NCI-H1436 treated with DMSO at 0.1 percent for 48 hours (cell line): ENCODE results near the gene GLI1.
"Not testable (repeated sequence)": the region's sequence is repeated elsewhere in the genome, so short reads cannot be mapped to it uniquely, and the experiment has no call there.

ENCODE experiments used
- DNase-seq: peaks from one replicate; lab custom pipeline; 2025; lab: John Stamatoyannopoulos, UW

Gene GLI1

DNA sequence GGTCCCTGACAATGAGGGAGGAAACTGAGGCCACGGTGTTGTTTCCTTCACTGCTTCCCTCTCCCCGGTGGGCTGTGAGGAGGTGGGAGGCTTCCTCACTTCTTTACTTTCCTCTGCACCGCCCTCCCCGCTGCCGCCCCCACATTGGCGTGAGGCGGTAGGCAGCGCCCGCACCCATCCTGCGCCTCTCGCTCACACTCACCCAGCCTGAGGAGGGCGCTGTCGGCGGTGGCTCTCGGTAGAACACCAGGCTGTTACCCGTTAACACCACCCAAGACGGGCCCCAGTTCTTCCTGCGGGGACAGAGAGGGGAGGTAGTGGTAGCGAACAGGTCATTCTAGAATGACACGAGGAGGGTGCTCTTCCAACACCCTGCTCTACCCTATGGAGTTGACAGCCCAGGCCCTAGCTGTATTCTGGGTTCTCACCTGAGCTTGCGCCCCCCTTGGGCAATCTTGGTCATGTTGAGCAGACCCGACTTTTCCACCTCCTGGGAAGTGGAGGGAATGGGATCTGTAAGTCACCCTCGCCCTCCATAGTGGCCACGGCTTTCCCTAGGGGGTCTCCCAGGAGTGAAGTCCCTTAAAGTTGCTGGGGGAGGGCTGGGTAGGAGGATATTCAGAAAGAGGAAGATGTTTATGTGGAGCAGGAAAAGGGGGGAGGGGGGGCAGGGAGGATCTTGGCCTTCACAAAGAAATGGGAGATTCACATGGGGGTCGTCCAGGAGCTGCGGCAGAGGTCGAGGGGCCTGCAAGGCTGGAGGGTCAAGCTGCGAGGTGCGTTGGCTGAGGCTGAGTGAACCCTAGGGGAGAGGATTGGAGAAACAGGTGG lies 16.8 kb downstream of the GLI1 start:
- DNase-seq, result no peak

DNA sequence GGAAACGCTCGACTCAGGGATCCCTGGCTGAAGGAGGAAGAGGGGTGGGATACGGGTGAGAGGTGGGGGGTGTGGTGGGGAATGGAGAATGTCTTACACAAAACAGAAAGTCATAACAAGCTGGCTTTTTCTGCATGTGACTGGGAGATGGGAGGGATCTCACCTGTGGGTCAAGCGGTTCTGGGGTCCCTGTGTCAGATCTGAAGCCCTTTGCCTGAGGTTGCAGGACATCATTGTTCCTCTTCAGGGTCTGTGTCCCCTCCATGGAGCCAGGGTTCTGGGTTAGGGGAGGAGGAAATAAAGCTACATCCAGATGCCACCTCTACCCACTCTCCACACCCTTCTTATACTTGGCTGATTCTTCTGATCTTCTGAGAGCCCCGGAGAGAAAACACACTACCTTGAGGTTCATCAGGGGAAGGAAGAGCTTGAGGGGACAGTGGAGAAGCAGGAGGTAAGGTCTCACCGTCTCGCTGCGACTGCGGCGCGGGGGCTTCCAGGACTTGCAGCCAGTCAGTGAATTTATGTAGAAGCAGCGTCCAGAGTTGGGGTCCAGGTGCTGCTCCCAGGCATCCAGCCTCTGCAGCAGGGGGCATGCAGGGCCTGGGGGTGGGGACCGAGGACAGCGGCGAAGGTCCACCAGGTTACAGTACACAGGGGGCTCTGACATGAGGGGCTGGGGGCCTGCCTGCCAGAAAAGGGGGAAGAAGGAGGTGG lies 17.6 kb downstream of the GLI1 start:
- no peak for DNase-seq

DNA sequence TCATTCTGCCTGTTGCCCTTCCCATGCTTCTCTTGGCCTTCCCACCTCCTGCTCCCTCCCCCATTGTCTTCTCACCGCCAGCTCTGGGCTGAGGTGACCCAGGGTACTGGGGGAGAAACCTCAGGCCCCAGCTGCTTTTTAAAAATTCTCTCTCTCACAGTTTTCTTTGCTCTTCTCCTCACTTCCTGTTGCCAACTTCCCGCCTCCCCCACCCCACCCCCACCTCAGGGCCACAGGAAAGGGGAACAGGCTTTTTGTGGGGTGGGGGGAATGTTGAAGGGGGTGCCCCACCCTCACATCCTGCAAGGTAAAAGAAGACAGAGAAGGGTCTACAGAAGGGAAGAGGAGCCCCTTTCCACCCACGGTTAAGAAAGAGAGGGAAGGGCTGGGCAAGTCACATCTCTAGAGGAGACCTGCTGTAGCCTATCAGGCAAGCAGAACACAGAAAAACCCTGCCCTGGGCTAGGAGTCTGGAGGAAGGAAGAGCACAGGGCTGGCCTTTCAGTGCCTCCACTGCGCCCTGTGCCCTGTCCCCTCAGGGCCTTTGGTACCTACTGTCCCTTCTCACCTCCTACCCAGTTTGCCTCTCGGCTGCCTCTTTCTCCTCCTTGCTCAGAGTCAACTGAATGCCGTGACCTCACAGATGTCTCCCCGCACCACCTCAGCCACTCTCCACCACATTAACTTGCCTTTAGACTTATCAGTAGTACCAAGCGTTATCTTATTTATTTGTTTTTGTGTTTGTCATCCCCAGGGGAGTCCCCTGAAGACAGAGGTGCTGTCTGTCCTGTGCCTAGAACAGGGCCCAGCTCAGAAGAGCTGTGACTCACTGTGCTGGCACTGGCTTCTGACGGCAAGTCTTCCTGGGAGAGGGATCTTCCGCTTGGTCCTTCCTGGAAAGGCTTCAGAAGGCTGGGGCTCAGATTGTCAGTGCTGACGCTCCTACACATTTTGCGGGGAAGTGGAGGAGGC lies 18.4 kb downstream of the GLI1 start:
- DNase-seq, result no peak

DNA sequence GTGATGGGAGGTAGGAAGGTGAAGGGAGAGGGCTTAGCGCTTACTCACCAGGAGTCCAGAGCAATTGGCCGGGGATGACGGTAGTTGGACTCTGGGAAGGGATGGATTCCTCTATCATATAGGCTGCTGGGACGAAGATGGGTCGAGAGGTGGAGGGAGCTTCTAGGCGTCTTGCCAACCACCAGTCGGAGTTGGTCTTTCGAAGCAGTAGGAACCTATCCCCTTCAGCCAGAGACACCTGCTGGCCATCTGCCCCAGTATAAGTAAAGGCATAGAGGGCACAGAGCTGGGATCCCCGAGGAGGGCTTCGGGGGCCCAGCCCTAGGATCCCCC lies 19.4 kb downstream of the GLI1 start:
- DNase-seq, result no peak

DNA sequence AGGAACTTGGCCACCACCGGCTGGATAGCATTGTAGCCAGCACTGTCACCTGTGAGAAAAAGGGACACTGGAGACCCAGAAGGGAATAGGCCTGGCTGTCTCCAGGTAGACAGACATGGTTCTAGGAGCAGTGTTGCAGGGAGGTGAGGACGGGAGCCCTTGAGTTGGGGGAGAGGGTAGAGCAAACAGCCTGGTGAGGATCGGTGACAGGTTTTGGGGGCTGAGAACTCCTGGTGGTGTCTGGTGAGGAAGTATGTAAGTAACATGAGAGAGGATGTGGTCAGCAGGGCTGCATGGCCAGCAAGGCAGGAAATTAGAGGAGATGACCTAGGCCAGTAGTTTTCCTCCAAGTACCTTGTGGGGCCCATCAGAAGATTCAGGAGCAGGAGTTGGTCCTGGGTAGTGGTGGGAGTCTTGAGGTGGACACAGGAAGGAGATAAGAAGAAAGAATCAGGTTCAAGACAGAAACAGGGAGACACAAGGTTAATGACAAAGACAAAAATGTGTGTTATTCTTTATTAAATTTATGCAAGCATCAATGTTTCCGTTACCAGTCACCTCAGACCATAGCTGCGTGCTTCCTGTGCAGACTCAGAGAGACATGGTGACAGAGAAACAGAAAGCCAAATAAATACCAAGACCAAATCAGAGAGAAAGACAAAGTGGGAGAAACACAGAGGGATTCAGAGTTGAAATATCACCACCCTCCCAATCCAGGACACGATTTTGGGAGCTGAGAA lies 20.0 kb downstream of the GLI1 start, which contains the start of gene ARHGAP9:
ARHGAP9 (minus strand) TSS at position 491 of the 740 bp plus-strand sequence; CDS start at position 31, 460 bp downstream.
- no peak for DNase-seq

DNA sequence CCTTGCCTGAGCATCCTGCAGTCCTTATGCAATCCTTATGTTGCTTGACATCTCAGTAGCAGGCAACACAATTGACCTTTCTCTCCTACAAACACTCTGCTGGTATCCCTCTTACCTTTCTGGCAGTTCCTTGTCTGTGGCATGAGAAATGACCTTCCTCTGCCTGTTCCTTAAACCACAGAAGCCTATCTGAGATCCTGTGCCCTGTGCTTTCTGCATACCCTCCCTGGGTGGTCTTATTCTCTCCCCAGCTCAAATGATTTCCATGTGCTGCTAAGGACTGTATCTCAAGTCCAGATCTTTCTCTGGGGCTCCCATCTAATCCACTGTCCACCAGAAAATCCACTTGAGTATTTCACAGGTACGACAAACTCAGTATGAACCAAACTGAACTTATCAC lies 22.1 kb downstream of the GLI1 start:
- no peak for DNase-seq

DNA sequence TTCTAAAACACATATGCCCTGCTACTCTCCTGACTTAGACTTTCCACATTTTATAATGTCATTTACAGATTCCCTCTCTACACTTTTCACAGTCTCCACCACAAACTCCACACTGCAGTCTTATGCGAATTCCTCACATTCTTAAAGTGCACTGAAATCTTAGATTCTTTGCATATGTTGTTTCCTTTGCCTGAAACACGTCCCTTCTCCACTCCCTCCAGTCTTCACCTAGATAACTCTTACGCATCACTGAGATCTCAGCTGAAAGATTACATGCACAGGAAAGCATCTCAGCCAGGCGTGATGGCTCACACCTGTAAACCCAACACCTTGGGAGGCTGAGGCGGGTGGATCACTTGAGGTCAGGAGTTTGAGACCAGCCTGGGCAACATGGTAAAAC lies 23.9 kb downstream of the GLI1 start:
- DNase-seq, result no peak

DNA sequence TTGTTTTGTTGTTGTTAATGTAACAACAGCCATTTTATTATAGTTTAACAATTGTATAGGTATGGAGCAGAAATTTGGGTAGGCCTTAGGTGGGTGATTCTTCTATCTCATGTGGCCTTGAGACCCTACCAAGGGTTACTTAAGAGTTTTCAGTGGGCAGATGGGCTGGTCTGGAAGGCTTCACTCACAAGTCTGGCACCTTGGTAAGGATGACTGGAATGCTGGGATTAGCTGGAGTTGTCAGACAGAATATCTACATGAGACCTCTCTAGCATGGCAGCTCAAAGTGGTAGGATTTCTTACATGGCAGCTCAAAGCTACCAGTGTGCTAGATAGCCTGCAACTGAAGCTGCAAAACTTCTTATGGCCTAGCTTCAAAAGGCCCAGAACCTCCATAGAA lies 26.1 kb downstream of the GLI1 start:
- no peak for DNase-seq

DNA sequence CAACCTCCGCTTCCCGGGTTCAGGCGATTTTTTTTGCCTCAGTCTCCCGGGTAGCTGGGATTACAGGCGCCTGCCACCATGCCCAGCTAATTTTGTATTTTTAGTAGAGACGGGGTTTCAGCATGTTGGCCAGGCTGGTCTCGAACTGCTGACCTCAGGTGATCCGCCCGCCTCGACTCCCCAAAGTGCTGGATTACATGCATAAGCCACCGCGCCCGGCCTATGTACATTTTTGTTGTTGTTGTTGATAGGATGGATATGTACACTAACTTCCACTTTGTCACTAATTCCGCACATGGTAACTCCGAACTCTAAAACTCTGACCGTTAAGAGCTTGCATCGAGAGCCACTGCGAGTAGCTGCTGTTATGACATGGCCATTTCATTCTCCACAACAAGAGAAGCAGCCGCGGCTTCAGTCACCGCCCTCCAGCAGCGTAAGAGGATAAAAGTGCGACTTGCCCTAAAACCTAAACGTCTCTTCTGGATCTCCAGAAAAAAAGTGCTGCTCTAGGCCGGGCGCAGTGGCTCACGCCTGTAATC lies 27.5 kb downstream of the GLI1 start:
- DNase-seq, result no peak

DNA sequence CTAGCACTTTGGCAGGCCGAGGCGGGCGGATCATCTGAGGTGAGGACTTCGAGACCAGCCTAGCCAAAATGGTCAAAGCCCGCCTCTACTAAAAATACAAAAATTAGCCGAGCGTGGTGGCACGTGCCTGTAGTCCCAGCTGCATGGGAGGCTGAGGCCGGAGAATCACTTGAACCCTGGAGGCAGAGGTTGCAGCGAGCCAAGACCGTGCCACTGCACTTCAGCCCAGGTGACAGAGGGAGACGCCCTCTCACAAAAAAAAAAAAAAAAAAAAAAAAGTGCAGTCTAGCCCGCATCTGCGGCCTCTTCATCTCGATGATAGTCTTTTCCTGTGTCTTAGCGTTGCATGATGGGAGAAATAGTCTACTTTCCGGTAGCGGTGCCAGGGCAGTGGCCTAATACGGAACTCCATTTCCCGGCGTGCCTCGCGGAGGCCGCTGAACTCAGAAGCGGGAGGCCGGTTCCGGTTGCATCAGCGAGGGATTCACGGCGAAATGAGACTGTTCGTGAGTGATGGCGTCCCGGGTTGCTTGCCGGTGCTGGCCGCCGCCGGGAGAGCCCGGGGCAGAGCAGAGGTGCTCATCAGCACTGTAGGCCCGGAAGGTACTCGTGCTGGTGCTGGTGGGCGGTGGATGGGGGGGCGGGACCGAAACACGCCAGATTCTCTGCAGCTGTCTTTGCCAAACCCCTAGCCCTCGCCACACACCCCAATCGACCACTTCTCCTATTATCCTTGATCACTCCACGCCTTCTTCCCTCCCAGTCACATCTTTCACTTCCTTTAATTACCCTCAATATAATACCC lies 28.2 kb downstream of the GLI1 start, which contains the start of gene MARS1:
MARS1 (plus strand) TSS at position 472 of the 805 bp plus-strand sequence; CDS start at position 495, 23 bp downstream.
- peak; percentile 80 for DNase-seq

DNA sequence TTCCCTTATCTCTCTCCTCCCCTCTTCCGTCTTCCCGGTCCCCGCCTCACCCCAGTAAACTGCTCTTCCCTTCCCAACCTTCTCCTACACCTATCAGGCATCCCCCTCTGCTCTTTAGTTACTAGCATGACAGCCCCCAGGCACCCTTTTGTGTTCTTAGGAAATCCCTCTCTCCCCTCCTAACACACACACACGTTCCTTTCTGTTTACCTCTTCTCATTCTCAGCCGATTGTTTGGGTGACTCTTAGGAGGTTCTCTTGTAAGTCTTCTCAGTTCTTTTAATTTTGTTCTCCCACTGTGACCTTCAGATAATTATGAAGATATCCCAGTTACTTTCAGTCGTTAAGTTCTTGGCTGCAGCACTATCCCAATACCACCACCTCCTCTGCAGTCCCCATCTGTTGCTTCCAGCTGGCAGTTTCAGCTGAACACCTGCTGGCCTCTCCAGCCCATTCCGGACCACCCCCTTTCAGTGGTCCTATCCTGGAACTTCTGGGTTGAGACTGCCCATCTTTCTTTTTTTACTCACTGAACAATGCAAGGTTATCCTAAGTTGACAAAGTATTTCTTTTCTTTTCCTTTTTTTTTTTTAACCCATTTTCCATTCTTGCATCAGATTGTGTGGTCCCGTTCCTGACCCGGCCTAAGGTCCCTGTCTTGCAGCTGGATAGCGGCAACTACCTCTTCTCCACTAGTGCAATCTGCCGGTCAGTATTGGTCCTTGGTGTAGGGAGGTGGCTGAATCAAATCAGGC lies 29.0 kb downstream of the GLI1 start:
- no peak for DNase-seq

DNA sequence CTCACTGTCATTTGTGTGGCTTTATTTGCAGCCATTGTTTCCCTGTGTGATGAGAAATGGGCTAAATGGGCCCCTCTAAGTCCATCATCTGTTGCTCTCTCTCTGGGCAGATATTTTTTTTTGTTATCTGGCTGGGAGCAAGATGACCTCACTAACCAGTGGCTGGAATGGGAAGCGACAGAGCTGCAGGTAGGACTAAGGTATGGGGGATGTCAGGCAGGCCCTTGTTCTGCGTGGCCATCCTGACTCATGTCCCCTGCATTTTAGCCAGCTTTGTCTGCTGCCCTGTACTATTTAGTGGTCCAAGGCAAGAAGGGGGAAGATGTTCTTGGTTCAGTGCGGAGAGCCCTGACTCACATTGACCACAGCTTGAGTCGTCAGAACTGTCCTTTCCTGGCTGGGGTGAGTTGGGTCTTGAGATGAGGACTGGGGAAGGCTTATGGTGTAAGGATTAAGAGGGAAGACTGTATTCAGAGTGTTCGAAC lies 29.6 kb downstream of the GLI1 start:
- DNase-seq, result no peak

DNA sequence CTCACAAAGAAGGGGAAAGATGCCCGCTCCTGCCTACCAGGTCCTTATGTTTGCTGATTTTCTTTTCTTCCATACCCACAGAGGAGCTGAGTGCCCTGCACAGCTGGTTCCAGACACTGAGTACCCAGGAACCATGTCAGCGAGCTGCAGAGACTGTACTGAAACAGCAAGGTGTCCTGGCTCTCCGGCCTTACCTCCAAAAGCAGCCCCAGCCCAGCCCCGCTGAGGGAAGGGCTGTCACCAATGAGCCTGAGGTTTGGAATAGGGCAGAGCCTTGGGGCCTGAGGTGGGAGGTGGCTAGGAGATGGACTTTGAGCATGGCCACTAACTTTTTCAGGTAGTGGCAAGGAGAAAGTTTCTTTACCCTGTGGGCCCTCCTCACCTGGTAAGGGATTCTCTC lies 30.5 kb downstream of the GLI1 start:
- no peak for DNase-seq

DNA sequence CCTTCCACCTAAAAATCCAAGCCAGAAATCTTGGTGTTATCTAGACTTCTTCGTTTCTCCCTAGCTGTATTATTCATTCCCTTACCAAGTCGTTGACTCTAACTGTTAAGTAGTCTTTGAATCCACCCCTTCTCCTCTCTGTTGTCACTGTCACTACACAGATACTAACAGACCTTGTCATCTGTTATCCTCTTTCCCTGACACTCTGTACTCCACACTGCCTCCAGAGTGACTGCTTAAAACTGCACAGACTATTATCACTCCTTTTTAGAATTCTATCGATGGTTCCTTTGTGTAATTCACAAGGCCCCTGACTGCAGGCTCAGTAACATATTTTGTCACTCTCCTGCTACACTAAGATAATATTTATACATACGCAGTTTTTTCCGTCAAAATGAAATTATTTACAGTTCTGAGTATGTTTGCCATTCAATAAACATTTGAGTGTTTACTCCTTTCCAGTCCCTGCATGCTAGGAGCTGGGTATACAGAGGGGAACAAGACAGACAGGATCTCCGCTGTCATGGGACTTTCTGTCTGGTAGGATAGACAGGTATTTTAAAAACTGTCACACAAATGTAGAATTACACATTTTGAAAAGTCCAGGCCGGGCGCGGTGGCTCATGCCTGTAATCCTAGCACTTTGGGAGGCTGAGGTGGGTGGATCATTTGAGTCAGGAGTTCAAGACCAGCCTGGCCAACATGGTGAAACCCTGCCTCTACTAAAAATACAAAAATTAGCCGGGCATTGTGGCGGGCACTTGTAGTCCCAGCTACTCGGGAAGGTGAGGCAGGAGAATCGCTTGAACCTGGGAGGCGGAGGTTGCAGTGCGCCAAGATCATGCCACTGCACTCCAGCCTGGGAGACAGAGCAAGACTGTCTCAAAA lies 32.1 kb downstream of the GLI1 start:
- no peak for DNase-seq

DNA sequence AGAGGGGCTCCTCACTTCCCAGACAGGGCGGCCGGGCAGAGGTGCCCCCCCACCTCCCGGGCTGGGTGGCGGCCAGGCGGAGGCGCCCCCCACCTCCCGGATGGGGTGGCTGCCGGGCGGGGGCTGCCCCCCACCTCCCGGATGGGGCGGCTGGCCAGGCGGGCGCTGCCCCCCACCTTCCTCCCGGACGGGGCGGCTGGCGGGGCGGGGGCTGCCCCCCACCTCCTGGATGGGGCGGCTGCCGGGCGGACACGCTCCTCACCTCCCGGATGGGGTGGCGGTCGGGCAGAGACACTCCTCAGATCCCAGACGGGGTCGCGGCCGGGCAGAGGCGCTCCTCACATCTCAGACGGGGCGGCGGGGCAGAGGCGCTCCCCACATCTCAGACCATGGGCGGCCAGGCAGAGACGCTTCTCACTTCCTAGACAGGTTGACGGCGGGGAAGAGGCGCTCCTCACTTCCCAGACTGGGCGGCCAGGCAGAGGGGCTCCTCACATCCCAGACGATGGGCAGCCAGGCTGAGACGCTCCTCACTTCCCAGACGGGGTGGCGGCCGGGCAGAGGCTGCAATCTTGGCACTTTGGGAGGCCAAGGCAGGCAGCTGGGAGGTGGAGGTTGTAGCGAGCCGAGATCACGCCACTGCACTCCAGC lies 35.6 kb downstream of the GLI1 start:
- DNase-seq, result not testable (repeated sequence)

DNA sequence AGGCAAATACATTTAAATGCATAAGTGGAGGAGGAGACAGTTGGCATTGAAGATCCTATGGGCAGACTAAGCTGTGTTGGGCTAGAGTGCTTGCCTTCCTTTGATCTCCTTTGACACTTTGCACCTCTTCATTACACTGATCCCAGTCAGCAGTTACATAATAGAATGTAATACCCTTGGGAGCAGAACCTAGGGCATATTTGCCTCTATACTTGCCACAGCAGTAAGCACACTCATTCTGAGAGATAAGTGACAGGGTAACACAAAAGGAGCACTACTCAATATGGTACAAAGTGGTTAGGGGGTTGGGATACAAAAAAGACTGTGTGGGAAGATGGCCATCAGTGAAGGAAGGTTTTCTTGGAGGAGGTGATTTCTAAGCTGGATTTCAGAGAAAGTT lies 37.2 kb downstream of the GLI1 start:
- no peak for DNase-seq

DNA sequence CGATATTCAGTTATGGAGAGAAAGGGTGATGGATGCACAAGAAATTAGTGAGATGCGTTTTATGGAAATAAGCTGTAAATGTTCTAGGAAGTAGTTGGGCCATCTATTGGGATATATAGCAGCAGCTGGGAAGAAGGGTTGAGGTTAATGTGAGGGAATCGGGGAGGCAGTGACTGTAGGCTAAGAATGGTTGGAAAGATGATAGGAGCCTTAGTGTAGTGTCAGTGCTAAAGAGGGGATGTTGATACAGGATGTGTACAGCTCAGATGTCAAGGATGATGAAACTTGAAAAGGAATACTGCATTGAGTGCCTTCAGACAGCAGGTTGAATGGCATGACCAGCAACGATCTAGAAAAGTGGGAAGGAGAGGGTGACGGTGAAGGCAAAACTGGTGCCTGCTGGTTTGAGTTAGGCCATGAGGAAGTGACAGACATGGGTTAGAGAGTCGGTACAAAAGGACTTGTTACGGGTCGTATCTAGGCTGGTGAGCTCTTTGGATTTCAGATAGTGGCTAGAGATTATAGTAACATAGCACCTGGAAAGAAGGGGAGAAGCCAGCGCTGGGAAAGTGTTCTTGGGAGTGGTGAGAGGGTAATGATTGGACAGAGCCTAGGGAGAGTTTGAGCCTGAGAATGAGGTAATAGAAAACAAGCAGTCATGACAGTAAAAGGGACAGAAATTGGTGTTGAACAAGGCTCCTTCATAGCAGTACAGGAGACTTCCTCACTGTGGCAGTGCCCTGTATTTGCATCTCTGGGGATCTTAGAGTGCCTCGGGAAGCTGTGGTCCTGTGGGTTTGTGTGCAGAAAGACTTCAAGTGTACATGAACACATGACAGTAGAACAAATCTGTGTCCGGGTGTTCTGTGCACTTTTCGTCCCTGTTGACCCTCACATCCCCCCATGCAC lies 37.9 kb downstream of the GLI1 start:
- DNase-seq, result no peak
